HG03520 (cell line): ENCODE measurements around the gene PRRT1.

Source experiments
- ATAC-seq: cut with Tn5 transposase; IDR thresholded peaks from one replicate; pipeline ENCODE4 v1.9.1; 2021; ENCODE audit warnings: mild to moderate bottlenecking, moderate library complexity; ENCODE audit not compliant: unreplicated experiment

The PRRT1 gene

DNA sequence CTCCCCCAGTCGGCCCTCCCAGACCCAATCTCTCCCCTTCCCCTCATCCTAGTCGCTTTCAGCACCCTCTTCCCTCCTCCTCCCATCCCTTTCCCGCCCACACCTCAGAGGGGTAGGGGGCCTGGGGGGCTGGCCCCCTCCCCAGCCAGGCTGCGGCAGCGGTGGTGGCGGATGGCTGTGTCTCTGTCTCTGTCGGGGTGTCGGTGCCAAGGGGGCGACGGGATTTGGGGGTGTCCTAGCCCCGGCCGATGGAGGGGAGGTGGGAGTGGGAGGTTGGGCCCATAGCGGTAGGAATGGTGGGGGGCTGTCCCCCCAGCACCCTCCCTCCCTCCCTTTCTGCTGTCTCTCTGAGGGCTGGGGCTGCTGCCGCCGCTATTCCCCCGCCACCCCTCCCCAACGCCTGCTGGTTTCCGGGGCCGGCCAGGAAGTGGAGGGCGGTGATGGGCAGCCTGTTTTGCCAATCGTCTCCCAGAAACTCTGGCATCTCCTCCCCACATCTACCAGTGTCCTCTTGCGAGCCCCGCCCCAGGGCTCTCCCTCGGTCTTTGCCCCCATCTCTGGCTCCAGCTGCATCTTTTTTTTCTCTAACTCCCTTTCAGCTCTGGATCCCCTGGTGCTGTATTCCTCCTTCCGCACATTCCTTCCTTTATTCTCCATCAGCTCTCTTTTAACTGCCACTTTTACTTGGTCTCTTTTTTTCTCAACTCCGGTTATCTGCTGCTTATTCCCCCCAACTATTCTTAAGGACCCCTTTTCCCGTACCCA lies 24.2 kb upstream of the PRRT1 start, which contains the start of gene AGPAT1:
Gene AGPAT1, minus strand, starts transcription at position 374 of the 765 bp plus-strand sequence. CDS start 4,588 bp downstream, outside the sequence.
- ATAC-seq: peak; percentile 37

DNA sequence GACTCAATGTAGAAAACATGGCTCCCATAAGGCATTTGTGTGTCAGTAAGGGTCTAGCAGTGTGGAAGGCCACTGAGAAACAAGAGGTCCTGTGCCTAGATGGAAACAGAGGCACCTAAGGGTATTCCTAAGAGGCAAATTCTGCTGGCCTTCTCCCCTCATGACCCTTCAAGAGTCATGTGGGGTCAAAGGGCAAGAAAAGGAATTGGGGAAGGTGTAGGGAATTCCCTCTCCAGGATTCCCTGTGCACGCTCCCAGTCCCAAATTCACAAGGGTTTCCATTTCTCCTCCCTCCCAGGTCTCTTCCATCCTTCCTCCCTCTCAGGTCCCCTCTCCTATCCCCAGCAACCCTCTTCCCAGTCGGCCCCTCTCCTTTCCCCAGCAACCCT lies 23.6 kb upstream of the PRRT1 start:
- no peak for ATAC-seq

- no peak for ATAC-seq
These were observed 22.7 kb upstream of the PRRT1 start for GRCh38 chr6:32174416-32174815.

DNA sequence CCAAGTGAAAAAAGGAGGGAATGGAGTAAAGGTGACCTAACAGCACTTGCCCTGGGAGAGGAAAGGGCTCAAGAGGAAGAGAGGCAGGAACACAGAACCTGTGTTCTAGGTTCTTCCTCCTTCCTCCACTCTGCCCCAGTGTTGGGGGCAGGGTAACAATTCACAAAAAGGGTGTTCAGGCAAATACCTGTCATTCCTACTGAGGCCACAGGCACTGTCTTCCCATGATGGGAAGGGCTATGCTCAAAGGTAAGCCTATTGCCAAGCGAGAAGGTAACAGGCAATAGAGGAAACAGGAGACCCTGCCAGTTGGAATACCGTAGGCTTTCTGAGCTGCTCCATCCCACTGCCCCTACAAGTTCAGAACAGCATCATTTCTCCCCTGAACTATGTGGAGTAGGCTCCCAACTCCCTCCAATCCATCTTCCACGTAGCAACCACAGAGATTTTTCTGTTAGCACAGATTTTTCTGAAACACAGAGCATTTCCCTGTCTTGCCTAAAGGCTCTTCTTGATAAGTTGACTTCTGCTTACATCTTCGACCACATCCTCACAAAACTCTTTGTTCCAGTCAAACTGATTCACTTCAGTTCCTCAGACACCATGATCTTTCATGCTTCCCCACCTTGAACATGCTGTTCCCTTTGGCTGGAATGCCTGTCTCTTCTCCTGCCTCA lies 21.4 kb upstream of the PRRT1 start:
- ATAC-seq: no peak

GRCh38 chr6:32171234-32171633 lies 19.5 kb upstream of the PRRT1 start:
- ATAC-seq: no peak

DNA sequence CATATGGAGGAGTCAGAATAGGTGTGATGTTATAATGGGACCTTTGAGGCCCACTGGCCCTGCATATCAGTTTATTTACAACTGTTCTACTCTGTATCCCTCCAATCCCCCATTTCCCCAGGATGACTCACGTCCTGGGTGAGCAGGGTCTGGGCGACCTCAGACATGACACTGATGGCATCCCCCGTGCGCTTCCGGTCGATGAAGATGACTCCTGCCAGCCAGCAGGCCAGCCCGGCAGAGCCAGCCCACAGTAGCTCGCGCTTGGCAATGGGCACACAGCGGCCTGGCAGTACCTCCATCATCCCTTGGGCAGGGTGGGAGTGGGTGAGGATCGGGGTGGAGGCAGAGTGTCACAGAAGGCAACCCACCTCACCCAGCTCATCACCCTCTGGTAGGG lies 18.6 kb upstream of the PRRT1 start:
- ATAC-seq: no peak

DNA sequence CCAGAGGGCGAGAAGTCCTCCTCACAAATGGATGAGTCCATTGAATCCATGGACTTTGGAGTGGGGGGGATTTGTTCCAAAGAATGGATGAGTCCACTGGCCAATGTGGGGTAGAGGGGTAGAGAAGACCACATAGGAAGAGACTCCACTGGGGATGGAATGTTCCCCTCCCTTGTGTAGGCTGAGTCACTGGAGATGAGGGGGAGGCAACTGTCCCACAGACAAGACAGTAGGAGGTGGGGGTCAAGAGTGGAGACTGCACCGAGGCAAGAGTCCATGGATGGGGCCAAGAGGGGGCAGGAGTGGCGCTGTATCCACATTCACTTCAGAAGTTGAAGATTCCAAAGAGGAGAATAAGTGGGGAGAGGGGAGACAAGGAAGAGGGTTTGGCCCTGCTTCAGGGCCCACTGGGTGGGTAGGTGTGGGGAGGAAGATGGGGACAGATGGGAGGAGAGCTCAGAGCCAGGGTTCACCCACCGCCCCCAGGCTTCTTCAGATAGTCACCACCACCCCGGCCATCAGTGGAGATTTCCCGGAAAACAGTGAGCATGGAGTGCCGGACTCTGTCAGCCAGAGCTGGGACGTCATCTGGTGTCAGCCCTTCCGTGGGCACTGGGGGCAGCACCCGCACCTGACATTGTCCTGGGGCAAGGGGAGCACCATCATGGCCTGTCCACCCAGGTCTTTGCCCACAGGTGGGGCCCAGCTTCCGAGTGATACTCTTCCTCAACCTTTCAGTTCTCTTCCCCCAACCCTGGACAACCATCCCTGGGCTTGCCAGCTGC lies 17.3 kb upstream of the PRRT1 start:
- no peak for ATAC-seq

DNA sequence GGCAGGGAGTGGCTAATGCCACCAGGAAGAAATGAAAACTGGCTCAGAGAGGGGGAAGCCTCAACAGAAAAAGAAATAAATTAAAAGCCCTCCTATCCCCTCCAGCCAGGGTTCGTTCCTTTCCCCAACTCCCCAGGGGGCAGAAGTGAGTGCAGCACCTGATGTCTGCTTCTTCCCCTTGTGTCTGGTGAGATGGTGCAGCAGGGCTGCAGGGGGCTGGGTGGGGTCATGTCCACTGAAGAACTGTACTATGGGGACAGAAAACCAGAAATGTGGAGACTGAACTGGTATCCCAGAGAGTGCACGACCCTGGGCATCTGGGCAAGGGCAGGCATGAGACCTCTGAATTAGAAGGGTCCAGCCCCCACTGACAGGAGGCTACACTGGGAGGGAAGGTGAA lies 16.6 kb upstream of the PRRT1 start:
- ATAC-seq: no peak

- ATAC-seq: no peak
These were observed 16.1 kb upstream of the PRRT1 start for GRCh38 chr6:32167761-32168262.

DNA sequence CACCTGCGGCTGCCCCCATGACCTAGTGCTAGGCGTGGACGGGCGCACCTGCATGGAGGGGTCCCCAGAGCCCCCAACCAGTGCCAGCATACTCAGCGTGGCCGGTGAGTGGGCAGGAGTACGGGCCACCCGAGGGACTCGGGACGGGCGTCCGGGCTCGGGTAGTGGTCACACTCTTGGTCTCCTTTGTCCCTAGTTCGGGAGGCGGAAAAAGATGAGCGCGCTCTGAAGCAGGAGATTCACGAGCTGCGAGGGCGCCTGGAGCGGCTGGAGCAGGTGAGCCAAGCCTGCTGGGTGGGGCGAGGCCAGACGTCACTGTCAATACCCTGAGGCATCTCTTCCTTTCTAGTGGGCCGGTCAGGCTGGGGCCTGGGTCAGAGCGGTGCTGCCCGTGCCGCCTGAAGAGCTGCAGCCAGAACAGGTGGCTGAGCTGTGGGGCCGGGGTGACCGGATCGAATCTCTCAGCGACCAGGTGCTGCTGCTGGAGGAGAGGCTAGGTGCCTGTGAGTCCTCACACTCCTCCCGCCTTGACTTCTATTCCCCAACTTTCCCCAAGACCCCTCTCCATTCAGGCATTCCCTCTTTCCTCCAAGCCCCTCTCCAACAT lies 15.5 kb upstream of the PRRT1 start:
- ATAC-seq: no peak

DNA sequence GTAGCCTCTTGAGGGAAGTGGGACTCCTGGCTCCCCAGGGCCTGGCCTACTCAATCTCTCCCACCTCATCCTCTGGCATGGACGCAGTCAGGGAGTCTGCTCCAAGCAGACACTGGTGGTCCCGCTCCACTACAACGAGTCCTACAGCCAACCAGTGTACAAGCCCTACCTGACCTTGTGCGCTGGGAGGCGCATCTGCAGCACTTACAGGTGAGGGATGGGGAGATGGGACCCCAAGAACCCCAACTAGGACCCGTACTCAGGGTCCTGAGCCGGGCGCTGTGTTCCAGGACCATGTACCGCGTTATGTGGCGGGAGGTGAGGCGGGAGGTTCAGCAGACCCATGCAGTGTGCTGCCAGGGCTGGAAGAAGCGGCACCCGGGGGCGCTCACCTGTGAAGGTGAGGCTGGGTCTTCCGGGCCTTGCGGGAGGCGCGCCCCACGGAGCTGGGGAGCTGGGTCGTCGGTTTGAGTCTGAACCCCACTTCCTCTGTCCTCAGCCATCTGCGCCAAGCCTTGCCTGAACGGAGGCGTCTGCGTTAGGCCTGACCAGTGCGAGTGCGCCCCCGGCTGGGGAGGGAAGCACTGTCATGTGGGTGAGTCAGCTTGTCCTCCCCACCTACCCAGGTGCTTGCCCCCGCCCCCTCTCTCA lies 14.8 kb upstream of the PRRT1 start:
- ATAC-seq: no peak

GRCh38 chr6:32164295-32164694 lies 12.6 kb upstream of the PRRT1 start, which contains the start of gene EGFL8:
EGFL8 (plus strand) TSS chr6:32164595; CDS start chr6:32166166, 1,571 bp downstream.
- ATAC-seq: no peak

- ATAC-seq: no peak
These were observed 12.0 kb upstream of the PRRT1 start for GRCh38 chr6:32163559-32164258.

GRCh38 chr6:32158052-32158451 lies 6.3 kb upstream of the PRRT1 start:
- ATAC-seq: no peak

- ATAC-seq: no peak
These were observed 5.2 kb upstream of the PRRT1 start for GRCh38 chr6:32156891-32157290.

GRCh38 chr6:32154514-32155161 lies 2.9 kb upstream of the PRRT1 start:
- ATAC-seq: no peak

GRCh38 chr6:32153564-32154513 lies 2.1 kb upstream of the PRRT1 start, which contains the start of gene PPT2:
PPT2 (plus strand) TSS chr6:32154141; CDS start chr6:32154595, 454 bp downstream.
- no peak for ATAC-seq
